Dendritic cell treated with granulocyte-macrophage colony-stimulating factor and Interleukin-4, amounts not matched to agents 40 ng/mL and 50 ng/mL, for 4 days (primary cell): ENCODE results near the gene ZNF540.

Source experiments
- H3K27ac Mint-ChIP-seq: one replicate; pipeline ENCODE4 v1.8.0; 2022; ENCODE audit warnings: mild to moderate bottlenecking, mixed read lengths
- H3K27me3 Mint-ChIP-seq: one replicate; pipeline ENCODE4 v1.8.0; 2022; ENCODE audit warnings: mild to moderate bottlenecking, mixed read lengths
- H3K36me3 Mint-ChIP-seq: one replicate; pipeline ENCODE4 v1.8.0; 2022; ENCODE audit warnings: low read depth, mixed read lengths
- H3K4me1 Mint-ChIP-seq: one replicate; pipeline ENCODE4 v1.8.0; 2022; ENCODE audit warnings: low read depth, mixed read lengths
- H3K4me3 Mint-ChIP-seq: one replicate; pipeline ENCODE4 v1.8.0; 2022; ENCODE audit warnings: mild to moderate bottlenecking, moderate library complexity, mixed read lengths
- H3K9me3 Mint-ChIP-seq: one replicate; pipeline ENCODE4 v1.8.0; 2022; ENCODE audit warnings: mixed read lengths
- intact Hi-C: fragments of 100-400 bp; cut with micrococcal nuclease; formaldehyde crosslinking; loops from one replicate; pipeline ENCODE4 v1.15.0; 2022

Gene ZNF540

GRCh38 chr19:37594304-37594981 lies at the start of gene ZNF540, which contains the start of gene ZNF571:
TSS of gene ZNF540 (plus strand) at chr19:37594876. CDS start at chr19:37598448, 3,572 bp downstream.
TSS of gene ZNF571 (minus strand) at chr19:37594792. CDS start at chr19:37586676, 8,116 bp downstream.
- Mint-ChIP-seq H3K9me3 (peaks cover 56% of the 10 kb centered on the region), H3K4me3 (peak within 1 kb of the TSS; percentile 95), H3K36me3 (peaks cover 11% of the 10 kb centered on the region), H3K4me1 (peaks cover 19% of the 10 kb centered on the region), H3K27ac (peak within 1 kb of the TSS; percentile 82), H3K27me3 (peaks cover 6% of the 10 kb centered on the region)
- intact Hi-C loops, result loop anchor here (2.0 to 10.0 kb wide), 3 partner anchors 60 to 222 kb away; partner anchors contain the start of genes ZFP30, ZNF527 and ZNF570

- H3K27ac Mint-ChIP-seq, result peak overlapping the region; percentile 71
- H3K9me3 Mint-ChIP-seq, result peaks cover 94% of the 10 kb centered on the region
- intact Hi-C loops, result no loop called here
- no peaks in the 10 kb centered on the region for H3K27me3 Mint-ChIP-seq
- peaks cover 13% of the 10 kb centered on the region for H3K4me1 Mint-ChIP-seq
- peaks cover 20% of the 10 kb centered on the region for H3K36me3 Mint-ChIP-seq
- H3K4me3 Mint-ChIP-seq, result peak overlapping the region; percentile 79
Observed at GRCh38 chr19:37551129-37551993, 43.3 kb upstream of the ZNF540 start.

DNA sequence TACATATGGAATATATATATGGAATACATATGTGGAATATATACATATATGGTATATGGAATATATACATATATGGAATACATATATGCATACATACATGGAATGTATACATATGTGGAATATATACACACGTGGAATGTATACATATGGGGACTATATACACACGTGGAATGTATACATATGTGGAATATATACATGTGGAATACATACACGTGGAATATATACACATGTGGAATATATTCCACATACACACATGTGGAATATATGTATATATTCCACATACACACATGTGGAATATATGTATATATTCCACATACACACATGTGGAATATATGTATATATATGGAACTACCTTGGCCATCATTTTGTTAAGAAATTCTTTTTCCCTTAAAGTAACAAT lies 31.2 kb upstream of the ZNF540 start:
- H3K4me3 Mint-ChIP-seq, result no peak overlapping the region
- peaks cover 86% of the 10 kb centered on the region for H3K9me3 Mint-ChIP-seq
- H3K4me1 Mint-ChIP-seq, result no peaks in the 10 kb centered on the region
- no peaks in the 10 kb centered on the region for H3K27me3 Mint-ChIP-seq
- H3K27ac Mint-ChIP-seq, result no peak overlapping the region
- peaks cover 43% of the 10 kb centered on the region for H3K36me3 Mint-ChIP-seq
- intact Hi-C loops, result no loop called here

GRCh38 chr19:37564624-37565369 lies 29.9 kb upstream of the ZNF540 start:
- H3K27ac Mint-ChIP-seq, result no peak overlapping the region
- intact Hi-C loops, result no loop called here
- no peak overlapping the region for H3K4me3 Mint-ChIP-seq
- H3K4me1 Mint-ChIP-seq, result no peaks in the 10 kb centered on the region
- peaks cover 86% of the 10 kb centered on the region for H3K9me3 Mint-ChIP-seq
- H3K36me3 Mint-ChIP-seq, result peaks cover 54% of the 10 kb centered on the region
- H3K27me3 Mint-ChIP-seq, result no peaks in the 10 kb centered on the region

DNA sequence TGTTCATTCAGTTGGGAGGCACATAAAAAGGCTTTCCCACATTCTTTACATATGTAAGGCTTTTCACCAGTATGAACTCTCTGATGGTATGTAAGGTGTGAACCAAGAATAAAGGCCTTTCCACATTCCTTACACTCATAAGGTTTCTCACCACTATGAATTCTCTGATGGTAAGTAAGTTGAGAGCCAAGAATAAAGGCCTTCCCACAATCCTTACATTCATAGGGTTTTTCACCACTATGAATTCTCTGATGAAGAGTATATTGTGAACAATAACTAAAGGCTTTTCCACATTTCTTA lies 29.4 kb upstream of the ZNF540 start:
- intact Hi-C loops, result no loop called here
- Mint-ChIP-seq H3K36me3 (peaks cover 59% of the 10 kb centered on the region), H3K27ac (no peak overlapping the region), H3K4me1 (no peaks in the 10 kb centered on the region), H3K27me3 (no peaks in the 10 kb centered on the region), H3K4me3 (no peak overlapping the region), H3K9me3 (peaks cover 91% of the 10 kb centered on the region)

- H3K4me3 Mint-ChIP-seq, result no peak overlapping the region
- H3K36me3 Mint-ChIP-seq, result peaks cover 58% of the 10 kb centered on the region
- no peaks in the 10 kb centered on the region for H3K27me3 Mint-ChIP-seq
- peaks cover 44% of the 10 kb centered on the region for H3K9me3 Mint-ChIP-seq
- H3K4me1 Mint-ChIP-seq, result no peaks in the 10 kb centered on the region
- no peak overlapping the region for H3K27ac Mint-ChIP-seq
- intact Hi-C loops, result no loop called here
Observed at GRCh38 chr19:37572203-37572602, 22.5 kb upstream of the ZNF540 start.

DNA sequence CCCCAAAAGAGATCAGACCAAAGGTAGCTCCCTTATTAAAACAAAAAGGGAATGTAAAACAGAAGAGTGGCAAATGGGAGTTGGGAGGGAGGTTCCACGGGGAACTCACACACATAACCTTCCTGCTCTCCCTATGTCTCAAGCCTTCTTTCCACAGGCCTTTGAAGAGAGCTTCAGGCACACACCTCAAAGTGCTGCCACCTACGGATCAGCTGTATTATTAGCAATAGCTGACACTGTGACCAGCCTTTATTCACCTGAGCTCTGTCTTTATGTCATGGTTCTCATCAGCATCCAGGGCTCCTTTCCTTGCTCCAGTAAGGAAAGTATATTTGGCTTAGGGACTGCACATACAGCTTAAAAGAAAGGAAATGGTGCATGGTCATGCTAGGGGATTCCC lies 11.3 kb upstream of the ZNF540 start:
- intact Hi-C loops, result no loop called here
- peaks cover 27% of the 10 kb centered on the region for H3K36me3 Mint-ChIP-seq
- no peak overlapping the region for H3K4me3 Mint-ChIP-seq
- H3K9me3 Mint-ChIP-seq, result peaks cover 48% of the 10 kb centered on the region
- no peaks in the 10 kb centered on the region for H3K4me1 Mint-ChIP-seq
- H3K27me3 Mint-ChIP-seq, result no peaks in the 10 kb centered on the region
- no peak overlapping the region for H3K27ac Mint-ChIP-seq

- Mint-ChIP-seq H3K9me3 (peaks cover 57% of the 10 kb centered on the region), H3K36me3 (peaks cover 11% of the 10 kb centered on the region), H3K4me3 (peak overlapping the region; percentile 95), H3K27ac (peak overlapping the region; percentile 82), H3K4me1 (peaks cover 19% of the 10 kb centered on the region), H3K27me3 (peaks cover 6% of the 10 kb centered on the region)
- intact Hi-C loops, result loop anchor here (2.0 to 10.0 kb wide), 3 partner anchors 61 to 222 kb away; partner anchors contain the start of genes ZFP30, ZNF527 and ZNF570
Observed at GRCh38 chr19:37593996-37594303, 726 bp upstream of the ZNF540 start.

DNA sequence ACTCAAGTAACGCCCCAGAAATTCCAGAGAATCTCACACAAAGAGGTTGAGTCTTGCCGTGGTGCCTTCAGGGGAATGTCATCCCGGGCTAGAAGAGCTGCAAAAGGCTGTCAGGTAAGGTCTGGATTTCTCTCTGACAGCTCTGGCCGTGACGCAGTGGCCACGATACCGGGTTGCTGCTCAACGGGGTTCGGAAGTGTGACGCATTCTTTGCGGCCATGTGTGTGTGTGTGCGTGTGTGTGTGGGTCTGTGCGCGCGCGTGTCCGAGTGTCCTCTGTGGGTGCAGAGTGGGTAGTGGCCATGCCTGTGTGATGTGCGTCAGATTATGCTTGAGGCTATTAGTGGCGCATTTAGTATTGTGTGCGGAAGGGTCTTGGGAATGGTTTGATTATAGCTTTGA lies 306 bp downstream of the ZNF540 start:
- Mint-ChIP-seq H3K9me3 (peaks cover 54% of the 10 kb centered on the region), H3K4me3 (peak overlapping the region; percentile 95), H3K27ac (peak overlapping the region; percentile 82), H3K27me3 (peaks cover 6% of the 10 kb centered on the region), H3K36me3 (peaks cover 11% of the 10 kb centered on the region), H3K4me1 (peaks cover 19% of the 10 kb centered on the region)
- intact Hi-C loops, result loop anchor here (2.0 to 10.0 kb wide), 3 partner anchors 60 to 223 kb away; partner anchors contain the start of genes ZFP30, ZNF527 and ZNF570

DNA sequence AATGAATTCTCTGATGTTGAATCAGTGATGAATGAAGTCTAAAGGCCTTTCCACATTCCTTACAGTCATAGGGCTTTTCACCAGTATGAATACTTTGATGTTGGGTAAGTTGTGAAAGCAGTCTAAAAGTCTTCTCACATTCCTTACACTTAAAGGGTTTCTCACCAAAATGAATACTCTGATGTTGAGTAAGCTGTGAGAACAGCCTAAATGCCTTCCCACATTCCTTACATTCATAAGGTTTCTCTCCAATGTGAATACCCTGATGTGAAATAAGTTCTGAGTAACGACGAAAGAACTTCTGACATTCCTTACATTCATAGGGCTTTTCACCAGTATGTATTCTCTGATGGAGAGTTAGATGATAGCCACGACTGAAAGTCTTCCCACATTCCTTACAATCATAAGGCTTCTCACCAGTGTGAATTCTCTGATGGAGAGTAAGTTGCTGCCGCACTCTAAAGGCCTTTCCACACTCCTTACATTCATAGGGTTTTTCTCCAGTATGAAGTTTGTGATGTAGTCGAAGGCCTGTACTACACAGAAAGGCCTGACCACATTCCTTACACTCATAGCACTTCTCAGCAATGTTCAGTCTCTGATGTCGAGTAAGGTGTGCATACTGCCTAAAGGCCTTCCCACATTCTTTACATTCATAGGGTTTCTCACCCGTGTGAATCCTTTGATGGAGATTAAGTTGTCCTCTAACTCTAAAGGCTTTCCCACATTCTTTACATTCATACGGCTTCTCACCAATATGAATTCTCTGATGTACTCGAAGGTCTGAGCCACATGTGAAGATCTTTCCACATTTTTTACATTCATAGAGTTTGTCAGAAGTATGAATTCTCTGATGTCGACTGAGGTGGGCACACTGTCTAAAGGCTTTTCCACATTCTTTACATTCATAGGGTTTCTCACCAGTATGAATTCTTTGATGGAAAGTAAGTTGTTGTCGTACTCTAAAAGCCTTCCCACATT lies 40.7 kb downstream of the ZNF540 start:
- no peak overlapping the region for H3K4me3 Mint-ChIP-seq
- no peaks in the 10 kb centered on the region for H3K27me3 Mint-ChIP-seq
- H3K36me3 Mint-ChIP-seq, result peaks cover 45% of the 10 kb centered on the region
- intact Hi-C loops, result no loop called here
- H3K4me1 Mint-ChIP-seq, result no peaks in the 10 kb centered on the region
- no peak overlapping the region for H3K27ac Mint-ChIP-seq
- peaks cover 79% of the 10 kb centered on the region for H3K9me3 Mint-ChIP-seq

GRCh38 chr19:37654118-37654517 lies 59.4 kb downstream of the ZNF540 start:
- peak overlapping the region; percentile 90 for H3K4me3 Mint-ChIP-seq
- intact Hi-C loops, result loop anchor here (10.0 kb wide), 2 partner anchors 59 to 121 kb away; partner anchors contain the start of genes ZNF540, ZNF571 and ZNF573
- peaks cover 28% of the 10 kb centered on the region for H3K9me3 Mint-ChIP-seq

GRCh38 chr19:37654629-37655300 lies 60.1 kb downstream of the ZNF540 start:
- Mint-ChIP-seq H3K9me3 (peaks cover 22% of the 10 kb centered on the region), H3K27ac (peak overlapping the region; percentile 85), H3K4me1 (peaks cover 22% of the 10 kb centered on the region), H3K36me3 (peaks cover 38% of the 10 kb centered on the region), H3K4me3 (peak overlapping the region; percentile 90), H3K27me3 (peaks cover 5% of the 10 kb centered on the region)
- intact Hi-C loops, result loop anchor here (10.0 kb wide), 2 partner anchors 60 to 120 kb away; partner anchors contain the start of genes ZNF540, ZNF571 and ZNF573

More at GRCh38 chr19:37654118-37654517, 59.4 kb downstream of the ZNF540 start:
- H3K36me3 Mint-ChIP-seq, result peaks cover 44% of the 10 kb centered on the region
- peak overlapping the region; percentile 85 for H3K27ac Mint-ChIP-seq
- H3K4me1 Mint-ChIP-seq, result peaks cover 22% of the 10 kb centered on the region
- peaks cover 5% of the 10 kb centered on the region for H3K27me3 Mint-ChIP-seq
